HG02678 (cell line): Measurements from ENCODE around the gene ZBTB39.
"Not testable (repeated sequence)": the region's sequence is repeated elsewhere in the genome, so short reads cannot be mapped to it uniquely, and the experiment has no call there.

Experiments
- ATAC-seq: cut with Tn5 transposase; IDR thresholded peaks from one replicate; pipeline ENCODE4 v1.9.1; 2021; ENCODE audit warnings: mild to moderate bottlenecking, moderate library complexity; ENCODE audit not compliant: unreplicated experiment

ZBTB39 gene, protein sequence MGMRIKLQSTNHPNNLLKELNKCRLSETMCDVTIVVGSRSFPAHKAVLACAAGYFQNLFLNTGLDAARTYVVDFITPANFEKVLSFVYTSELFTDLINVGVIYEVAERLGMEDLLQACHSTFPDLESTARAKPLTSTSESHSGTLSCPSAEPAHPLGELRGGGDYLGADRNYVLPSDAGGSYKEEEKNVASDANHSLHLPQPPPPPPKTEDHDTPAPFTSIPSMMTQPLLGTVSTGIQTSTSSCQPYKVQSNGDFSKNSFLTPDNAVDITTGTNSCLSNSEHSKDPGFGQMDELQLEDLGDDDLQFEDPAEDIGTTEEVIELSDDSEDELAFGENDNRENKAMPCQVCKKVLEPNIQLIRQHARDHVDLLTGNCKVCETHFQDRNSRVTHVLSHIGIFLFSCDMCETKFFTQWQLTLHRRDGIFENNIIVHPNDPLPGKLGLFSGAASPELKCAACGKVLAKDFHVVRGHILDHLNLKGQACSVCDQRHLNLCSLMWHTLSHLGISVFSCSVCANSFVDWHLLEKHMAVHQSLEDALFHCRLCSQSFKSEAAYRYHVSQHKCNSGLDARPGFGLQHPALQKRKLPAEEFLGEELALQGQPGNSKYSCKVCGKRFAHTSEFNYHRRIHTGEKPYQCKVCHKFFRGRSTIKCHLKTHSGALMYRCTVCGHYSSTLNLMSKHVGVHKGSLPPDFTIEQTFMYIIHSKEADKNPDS

GRCh38 chr12:57005980-57006808 is at the start of gene ZBTB39:
Gene ZBTB39, minus strand, starts transcription at chr12:57006546. Its CDS starts 1,629 bp downstream, at chr12:57004917.
- peak; percentile 79 for ATAC-seq

- no peak for ATAC-seq
Observed at GRCh38 chr12:57055824-57056223, 49.5 kb upstream of the ZBTB39 start.

DNA sequence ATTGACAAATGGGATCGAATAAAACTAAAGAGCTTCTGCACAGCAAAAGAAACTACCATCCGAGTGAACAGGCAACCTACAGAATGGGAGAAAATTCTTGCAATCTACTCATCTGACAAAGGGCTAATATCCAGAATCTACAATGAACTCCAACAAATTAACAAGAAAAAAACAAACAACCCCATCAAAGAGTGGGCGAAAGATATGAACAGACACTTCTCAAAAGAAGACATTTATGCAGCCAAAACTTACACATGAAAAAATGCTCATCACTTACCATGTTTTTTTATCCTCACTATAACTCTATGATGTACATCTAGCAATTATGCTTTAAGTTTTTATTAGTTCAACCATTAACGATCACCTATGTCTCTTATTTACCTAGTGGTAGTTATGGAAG is 47.6 kb upstream of the ZBTB39 start:
- not testable (repeated sequence) for ATAC-seq

DNA sequence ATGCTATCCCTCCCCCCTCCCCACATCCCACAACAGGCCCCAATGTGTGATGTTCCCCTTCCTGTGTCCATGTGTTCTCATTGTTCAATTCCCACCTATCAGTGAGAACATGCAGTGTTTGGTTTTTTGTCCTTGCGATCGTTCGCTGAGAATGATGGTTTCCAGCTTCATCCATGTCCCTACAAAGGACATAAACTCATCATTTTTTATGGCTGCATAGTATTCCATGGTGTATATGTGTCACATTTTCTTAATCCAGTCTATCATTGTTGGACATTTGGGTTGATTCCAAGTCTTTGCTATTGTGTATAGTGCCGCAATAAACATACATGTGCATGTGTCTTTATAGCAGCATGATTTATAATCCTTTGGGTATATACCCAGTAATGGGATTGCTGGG is 46.8 kb upstream of the ZBTB39 start:
- not testable (repeated sequence) for ATAC-seq

- ATAC-seq, result no peak
Observed at GRCh38 chr12:57051011-57051410, 44.7 kb upstream of the ZBTB39 start.

DNA sequence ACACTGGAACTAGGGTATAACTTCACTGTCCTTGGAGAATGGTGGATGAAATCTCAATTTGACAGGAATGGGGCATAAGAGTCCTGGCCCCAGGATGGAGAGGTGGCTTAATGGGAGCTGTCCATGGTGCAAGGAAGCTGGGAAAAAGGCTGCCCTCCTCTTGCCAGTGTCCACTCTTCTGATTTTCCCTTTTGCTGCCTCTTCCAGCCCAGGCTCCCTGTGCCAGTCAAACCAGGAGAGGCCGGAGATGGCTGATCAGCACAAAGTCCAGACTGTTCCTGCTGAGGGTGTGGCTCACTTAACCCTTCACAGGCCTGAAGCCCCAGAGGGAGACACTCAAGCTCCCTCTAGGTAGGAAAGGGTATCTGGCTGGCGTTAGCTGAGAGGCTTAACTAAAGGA is 43.5 kb upstream of the ZBTB39 start, which contains the start of gene MYO1A:
Gene MYO1A, minus strand, starts transcription at position 240 of the 400 bp plus-strand sequence. CDS start 1,806 bp downstream, outside the sequence.
- no peak for ATAC-seq

DNA sequence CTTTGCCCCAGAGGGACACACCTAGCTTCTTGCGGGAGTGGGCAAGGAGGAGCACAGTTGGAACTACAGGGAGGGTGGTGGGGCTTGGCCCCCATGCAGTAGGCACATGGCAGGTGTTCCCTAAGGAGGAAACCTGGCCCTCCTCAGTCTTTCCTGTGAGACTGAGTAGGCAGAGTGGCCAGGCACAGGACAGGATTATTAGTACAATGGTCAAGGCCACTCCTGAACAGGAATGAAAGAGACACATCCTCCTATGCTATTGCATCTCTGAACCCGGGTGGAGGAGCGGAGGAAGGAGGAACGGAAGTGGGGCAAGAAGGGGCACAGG is 42.7 kb upstream of the ZBTB39 start:
- ATAC-seq, result no peak

DNA sequence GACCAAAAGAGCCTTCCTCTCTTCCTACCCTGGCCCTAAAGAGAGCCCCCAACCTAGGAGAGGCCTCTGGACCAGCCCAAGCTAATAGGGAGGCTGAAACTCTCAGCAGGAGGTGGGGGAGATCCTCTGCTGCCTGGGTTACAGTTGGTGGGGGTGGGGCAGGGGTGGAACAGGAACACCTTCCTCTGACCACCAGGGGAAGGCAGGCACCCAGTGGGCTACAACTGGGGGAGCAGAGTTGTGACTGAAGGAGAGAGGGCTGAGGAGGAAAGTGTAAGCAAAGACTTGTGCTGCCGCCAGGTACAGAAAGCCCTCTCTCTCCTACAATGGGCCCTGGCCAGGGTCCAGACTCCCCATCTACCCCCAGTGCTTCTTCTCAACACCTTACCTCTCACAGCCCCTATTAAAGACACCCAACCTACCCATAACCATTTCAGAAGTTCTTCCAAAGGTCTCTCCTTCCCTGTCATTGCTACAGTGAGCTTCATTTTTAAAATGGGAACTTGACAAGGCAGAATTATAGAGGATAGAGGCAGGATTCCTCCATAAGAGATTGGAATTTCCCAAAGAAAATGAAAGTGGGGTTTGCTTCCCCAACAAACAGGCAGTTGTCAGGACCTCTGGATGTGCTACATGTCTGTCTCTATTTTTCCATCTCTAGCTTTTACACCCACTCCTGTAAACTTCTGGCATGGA is 42.2 kb upstream of the ZBTB39 start:
- no peak for ATAC-seq

DNA sequence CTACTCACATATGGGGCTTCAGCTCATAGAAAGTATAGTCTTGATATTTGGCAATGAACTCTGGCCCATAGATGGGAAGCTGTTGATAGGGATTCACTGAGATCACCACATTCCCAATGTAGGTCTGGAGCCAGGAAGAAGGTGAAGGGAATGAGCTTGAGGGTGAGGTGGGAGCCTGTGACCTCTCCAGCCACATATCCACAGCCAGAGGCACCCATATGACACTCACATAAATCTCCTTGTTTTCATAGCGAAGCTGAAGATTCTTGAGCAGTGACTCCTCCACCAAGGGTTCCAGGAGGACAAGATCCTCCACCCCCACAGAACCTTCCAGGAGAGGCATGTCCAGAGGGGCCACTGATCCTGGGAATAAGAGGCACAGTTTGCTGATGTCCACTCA is 41.6 kb upstream of the ZBTB39 start:
- ATAC-seq, result no peak

DNA sequence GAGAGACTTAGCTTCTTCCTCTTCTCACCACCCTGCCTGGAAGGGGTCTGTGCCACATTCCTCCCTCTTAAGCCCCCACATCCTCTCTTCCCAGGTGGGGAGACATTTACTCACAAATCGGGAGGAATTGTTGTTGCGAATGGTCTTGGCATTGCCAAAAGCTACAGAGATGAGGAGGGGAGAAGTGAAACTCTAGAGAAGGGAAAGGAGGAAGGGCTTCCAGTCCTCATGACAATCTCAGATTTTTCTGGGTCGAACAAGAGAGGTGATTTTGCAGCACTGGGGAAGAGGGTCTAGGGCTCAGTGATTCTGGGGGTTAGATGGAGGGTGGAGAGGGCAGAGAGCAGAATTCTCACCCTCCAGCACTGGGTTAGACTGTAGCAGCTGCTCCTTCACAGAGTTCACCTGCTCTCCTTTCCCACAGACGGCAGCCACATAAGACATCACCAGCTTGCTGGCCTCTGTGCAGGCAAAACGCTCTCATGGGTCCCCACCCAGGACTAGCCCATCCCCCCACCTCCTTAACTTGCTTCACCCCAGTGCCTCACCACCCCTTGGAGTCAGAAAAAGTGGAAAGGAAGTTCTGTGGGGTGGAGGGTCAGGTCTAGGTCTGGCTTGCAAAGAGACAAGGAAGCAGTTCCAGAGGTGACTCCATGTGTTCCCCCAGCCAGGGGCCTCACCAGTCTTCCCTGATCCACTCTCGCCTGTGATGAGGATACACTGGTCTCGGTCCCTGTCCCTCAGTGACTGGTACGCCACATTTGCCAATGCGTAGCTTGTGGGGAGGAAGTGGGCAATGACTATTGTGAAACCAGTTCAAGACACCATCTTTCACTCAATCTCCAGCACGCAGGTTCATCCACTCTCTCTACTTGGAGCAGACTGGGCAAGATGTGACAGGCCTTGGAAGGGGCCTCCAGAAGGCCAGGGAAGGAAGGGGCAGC is 40.9 kb upstream of the ZBTB39 start:
- ATAC-seq, result no peak

DNA sequence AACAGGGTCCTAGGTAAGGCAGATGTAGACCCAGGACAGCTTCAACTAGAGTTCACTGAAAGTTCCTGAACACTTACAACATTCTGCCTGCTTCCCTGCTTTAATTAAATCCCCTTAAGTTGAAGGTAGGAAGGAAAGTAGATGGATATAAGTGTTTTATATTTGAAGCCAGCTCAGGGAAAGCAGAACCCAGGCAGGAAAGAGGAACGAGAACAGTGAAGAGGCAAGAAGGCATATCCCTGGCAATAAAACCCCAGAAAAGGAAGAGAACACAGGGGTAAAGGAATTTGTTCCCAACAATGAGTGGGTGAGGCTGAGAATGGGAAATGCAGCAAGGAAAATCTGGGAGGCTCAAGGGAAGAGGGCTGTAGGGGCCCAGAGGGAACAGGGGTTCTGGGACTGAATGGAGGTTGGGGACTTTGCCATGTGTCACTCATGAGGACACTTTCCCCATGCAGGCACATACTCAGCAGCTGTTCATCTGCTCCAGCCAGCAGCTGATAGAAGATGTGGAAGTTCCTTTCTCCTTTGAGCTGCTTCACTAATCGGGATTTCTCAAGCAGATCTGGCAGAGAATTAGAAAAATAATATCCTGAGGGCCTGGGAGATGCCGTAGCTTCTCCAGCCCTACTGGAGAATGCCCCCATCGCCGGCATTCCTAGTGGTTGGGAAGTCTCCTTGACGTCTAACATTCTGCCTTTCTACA is 39.9 kb upstream of the ZBTB39 start:
- no peak for ATAC-seq

DNA sequence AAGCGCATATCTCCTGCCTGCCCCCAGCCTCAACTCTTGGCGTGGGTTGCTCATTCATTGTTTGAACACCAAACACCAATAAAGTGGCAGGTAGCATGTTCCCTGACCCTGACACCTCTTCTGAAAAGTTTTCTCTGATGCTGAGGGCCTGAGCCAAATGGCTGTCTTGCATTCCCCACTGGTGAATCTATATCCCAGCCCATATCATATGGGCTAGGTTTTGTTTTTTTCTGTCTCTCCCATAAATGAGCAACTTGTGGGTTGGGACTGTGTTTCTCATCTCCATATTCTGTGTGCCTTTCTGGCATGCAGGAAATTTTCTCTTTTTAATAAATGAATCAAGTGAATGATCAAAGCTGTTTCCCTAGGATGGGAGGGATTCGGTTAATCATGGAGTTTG is 38.5 kb upstream of the ZBTB39 start:
- ATAC-seq, result no peak

- ATAC-seq, result no peak
Observed at GRCh38 chr12:57044468-57044867, 38.1 kb upstream of the ZBTB39 start.

GRCh38 chr12:57042695-57043094 is 36.3 kb upstream of the ZBTB39 start:
- ATAC-seq, result no peak

DNA sequence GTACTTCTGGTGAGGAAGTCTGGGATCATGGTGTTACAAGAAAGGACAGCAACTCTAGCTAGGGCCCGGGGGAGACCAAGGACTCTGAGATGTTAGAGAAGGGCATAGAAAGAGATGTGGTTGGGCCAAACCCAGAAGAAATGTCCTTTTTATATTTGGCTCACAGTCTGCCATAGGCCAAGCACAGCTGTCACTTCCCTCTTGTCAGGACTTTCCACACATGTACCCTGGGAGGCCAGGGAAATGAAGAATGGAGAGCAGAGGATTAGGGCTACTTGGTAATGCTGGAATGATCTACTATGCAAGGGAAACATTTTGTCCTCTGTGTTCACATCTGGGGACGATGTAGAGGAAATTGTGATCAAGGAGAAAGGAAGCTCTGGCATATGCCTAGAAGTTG is 34.4 kb upstream of the ZBTB39 start:
- ATAC-seq, result no peak

DNA sequence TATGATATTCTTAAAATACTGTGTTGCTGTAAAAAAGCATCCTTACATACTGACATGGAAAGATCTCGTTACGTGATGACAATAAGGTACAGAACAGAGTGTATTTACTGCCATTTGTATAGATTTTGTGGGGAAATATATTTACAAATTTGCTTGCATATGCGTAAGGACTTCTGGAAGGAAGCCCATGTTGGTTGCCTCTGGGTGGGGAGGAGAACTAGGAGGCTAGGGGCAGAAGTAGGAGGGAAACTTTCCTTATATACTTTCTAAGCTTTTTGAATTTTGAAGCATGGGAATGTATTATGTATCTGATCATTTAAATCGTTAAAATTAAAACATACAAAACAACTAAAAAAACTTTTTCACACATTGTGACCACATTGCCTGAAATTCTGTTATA is 33.9 kb upstream of the ZBTB39 start:
- ATAC-seq, result no peak

- ATAC-seq, result no peak
Observed at GRCh38 chr12:57039016-57039798, 32.9 kb upstream of the ZBTB39 start.

DNA sequence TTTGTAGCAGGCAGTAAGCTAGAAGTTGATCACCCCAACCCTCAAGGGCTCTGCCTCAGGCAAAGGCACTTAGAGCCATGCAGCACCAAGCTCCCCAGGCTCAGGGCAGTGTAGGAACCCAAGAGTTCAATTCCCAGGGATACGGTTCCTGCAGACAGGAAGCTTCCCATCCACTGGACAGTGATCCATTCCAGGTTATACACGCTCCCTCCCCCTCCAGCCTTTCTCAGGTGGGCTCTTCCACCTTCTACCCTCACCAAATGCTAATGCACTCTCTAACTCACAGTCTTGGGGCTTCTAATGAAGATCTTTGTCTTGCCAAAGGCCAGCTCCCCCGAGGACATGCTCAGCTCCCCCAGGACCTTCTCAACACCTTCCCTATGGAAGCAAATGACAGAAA is 30.9 kb upstream of the ZBTB39 start:
- no peak for ATAC-seq
